Measurements from ENCODE around the gene ZNF714.

DNA sequence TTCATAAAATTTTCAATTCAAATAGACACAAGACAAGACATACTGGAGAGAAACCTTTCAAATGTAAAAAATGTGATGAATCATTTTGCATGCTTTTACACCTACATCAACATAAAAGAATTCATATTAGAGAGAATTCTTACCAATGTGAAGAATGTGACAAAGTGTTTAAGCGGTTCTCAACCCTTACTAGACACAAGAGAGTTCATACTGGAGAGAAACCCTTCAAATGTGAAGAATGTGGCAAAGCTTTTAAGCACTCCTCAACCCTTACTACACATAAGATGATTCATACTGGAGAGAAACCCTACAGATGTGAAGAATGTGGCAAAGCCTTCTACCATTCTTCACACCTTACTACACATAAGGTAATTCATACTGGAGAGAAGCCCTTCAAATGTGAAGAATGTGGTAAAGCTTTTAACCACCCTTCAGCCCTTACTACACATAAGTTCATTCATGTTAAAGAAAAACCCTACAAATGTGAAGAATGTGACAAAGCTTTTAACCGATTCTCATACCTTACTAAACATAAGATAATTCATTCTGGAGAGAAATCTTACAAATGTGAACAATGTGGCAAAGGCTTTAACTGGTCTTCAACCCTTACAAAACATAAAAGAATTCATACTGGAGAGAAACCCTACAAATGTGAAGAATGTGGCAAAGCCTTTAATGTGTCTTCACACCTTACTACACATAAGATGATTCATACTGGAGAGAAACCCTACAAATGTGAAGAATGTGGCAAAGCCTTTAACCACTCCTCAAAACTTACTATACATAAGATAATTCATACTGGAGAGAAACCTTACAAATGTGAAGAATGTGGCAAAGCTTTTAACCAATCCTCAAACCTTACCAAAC lies 35.3 kb downstream of the ZNF714 start:
- TF ChIP-seq, protein P1, sequence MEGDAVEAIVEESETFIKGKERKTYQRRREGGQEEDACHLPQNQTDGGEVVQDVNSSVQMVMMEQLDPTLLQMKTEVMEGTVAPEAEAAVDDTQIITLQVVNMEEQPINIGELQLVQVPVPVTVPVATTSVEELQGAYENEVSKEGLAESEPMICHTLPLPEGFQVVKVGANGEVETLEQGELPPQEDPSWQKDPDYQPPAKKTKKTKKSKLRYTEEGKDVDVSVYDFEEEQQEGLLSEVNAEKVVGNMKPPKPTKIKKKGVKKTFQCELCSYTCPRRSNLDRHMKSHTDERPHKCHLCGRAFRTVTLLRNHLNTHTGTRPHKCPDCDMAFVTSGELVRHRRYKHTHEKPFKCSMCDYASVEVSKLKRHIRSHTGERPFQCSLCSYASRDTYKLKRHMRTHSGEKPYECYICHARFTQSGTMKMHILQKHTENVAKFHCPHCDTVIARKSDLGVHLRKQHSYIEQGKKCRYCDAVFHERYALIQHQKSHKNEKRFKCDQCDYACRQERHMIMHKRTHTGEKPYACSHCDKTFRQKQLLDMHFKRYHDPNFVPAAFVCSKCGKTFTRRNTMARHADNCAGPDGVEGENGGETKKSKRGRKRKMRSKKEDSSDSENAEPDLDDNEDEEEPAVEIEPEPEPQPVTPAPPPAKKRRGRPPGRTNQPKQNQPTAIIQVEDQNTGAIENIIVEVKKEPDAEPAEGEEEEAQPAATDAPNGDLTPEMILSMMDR (IDR thresholded peaks at IDR 0.05) = no peak
- no peak for TF ChIP-seq ZFX (IDR thresholded peaks at IDR 0.05; ENCODE audit: borderline replicate concordance)

Measured in 22Rv1 (cell line).